ENCODE measurements around the gene CACNG4. TPM values are rescaled to one million over a fixed set of nuclear protein-coding genes. Genes with fewer than 3 reads are reported as not detected.

Gene CACNG4
- total RNA-seq, 1 donor = not detected

DNA sequence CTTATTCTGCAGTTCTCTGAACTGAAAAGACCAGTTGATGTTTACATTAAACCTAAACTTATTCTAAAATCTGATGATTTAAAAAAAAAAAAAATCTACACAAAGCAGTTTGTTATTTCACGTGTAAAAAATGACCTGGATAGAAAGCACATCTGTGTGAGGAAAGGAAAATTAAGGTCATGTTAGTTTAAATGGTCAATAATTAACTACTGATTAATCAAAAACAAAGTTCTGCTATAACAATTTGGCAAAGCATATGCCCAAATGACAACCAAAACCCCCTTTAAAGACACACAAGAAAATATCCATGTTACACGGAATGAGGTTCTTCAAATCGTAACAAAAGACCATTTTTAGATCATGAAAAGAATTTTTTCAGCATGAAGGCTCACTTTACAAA is 110.3 kb downstream of the CACNG4 start:
- Histone ChIP-seq H3K4me2 (ENCODE audit: insufficient read depth, low read length) (no peak overlapping the region), H2AFZ (ENCODE audit: low read length) (no peak overlapping the region), H3K27me3 (ENCODE audit: insufficient read depth, low read length) (no peaks in the 10 kb centered on the region), H3K4me1 (ENCODE audit: insufficient read depth, low read length) (no peaks in the 10 kb centered on the region), H4K20me1 (ENCODE audit: insufficient read depth, low read length) (peaks cover 2% of the 10 kb centered on the region), H3K9me3 (ENCODE audit: low read depth, low read length) (no peaks in the 10 kb centered on the region), H3K27ac (ENCODE audit: low read depth, low read length) (no peak overlapping the region), H3K4me3 (ENCODE audit: insufficient read depth, low read length) (no peak overlapping the region), H3K36me3 (ENCODE audit: insufficient read depth, low read length) (peaks cover 4% of the 10 kb centered on the region), H3K79me2 (ENCODE audit: insufficient read depth, low read length) (no peaks in the 10 kb centered on the region)
- no peak for DNase-seq (ENCODE audit: insufficient read length, low spot score, missing footprints)
- TF ChIP-seq, protein P1, sequence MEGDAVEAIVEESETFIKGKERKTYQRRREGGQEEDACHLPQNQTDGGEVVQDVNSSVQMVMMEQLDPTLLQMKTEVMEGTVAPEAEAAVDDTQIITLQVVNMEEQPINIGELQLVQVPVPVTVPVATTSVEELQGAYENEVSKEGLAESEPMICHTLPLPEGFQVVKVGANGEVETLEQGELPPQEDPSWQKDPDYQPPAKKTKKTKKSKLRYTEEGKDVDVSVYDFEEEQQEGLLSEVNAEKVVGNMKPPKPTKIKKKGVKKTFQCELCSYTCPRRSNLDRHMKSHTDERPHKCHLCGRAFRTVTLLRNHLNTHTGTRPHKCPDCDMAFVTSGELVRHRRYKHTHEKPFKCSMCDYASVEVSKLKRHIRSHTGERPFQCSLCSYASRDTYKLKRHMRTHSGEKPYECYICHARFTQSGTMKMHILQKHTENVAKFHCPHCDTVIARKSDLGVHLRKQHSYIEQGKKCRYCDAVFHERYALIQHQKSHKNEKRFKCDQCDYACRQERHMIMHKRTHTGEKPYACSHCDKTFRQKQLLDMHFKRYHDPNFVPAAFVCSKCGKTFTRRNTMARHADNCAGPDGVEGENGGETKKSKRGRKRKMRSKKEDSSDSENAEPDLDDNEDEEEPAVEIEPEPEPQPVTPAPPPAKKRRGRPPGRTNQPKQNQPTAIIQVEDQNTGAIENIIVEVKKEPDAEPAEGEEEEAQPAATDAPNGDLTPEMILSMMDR (IDR thresholded peaks at IDR 0.05; ENCODE audit: extremely low read depth, low read depth, low read length) = no peak

DNA sequence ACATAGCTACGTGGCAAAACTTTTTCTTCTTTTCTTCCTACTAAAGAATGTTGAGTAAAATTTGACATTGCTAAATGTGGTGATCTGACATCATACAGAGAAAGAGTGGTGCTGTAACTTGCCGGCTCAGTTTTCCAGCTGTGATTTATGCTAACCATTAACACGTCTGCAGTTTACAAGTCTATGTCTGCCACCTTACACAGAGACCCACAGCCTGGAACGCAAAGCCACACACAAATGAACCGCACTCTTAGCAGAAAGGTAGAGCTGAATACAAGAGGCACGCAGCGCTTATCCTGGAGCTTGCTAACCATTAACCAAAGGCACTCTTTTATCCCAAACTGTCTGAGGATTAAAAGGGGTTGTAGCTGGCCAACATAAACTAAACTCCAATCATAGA is 111.8 kb downstream of the CACNG4 start:
- H4K20me1 ChIP-seq (ENCODE audit: insufficient read depth, low read length) = peaks cover 6% of the 10 kb centered on the region
- no peaks in the 10 kb centered on the region for H3K9me3 ChIP-seq (ENCODE audit: low read depth, low read length)
- no peak overlapping the region for H3K27ac ChIP-seq (ENCODE audit: low read depth, low read length)
- DNase-seq (ENCODE audit: insufficient read length, low spot score, missing footprints) = no peak
- no peaks in the 10 kb centered on the region for H3K4me1 ChIP-seq (ENCODE audit: insufficient read depth, low read length)
- H3K4me2 ChIP-seq (ENCODE audit: insufficient read depth, low read length) = no peak overlapping the region
- H3K36me3 ChIP-seq (ENCODE audit: insufficient read depth, low read length) = peaks cover 4% of the 10 kb centered on the region
- H3K4me3 ChIP-seq (ENCODE audit: insufficient read depth, low read length) = no peak overlapping the region
- TF ChIP-seq, protein P1 (IDR thresholded peaks at IDR 0.05; ENCODE audit: extremely low read depth, low read depth, low read length) = no peak
- H3K79me2 ChIP-seq (ENCODE audit: insufficient read depth, low read length) = no peaks in the 10 kb centered on the region
- no peak overlapping the region for H2AFZ ChIP-seq (ENCODE audit: low read length)
- H3K27me3 ChIP-seq (ENCODE audit: insufficient read depth, low read length) = no peaks in the 10 kb centered on the region

DNA sequence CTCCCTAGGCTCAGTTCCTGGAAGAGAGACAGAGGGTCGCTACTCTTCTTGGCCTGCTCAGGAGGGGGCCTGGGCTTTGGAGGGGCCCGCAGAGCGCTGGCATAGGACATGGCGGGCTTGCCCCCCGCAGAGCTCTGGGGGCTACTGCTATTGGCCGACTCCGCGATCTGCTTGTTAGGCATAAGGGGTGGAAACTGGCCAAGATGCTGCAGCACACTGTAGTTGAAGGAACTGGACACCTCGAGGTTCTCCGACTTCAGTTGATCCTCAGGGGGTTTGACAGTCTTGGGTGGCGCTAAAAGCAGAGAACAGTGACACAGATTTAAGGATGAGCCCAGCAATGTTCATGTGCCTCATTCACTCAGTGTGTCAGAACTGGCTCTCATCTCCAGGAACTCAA is 113.8 kb downstream of the CACNG4 start:
- Histone ChIP-seq H3K27me3 (ENCODE audit: insufficient read depth, low read length) (no peaks in the 10 kb centered on the region), H3K79me2 (ENCODE audit: insufficient read depth, low read length) (no peaks in the 10 kb centered on the region), H2AFZ (ENCODE audit: low read length) (no peak overlapping the region), H3K4me2 (ENCODE audit: insufficient read depth, low read length) (no peak overlapping the region), H3K4me1 (ENCODE audit: insufficient read depth, low read length) (no peaks in the 10 kb centered on the region), H3K9me3 (ENCODE audit: low read depth, low read length) (no peaks in the 10 kb centered on the region), H4K20me1 (ENCODE audit: insufficient read depth, low read length) (peaks cover 10% of the 10 kb centered on the region), H3K27ac (ENCODE audit: low read depth, low read length) (no peak overlapping the region), H3K4me3 (ENCODE audit: insufficient read depth, low read length) (no peak overlapping the region), H3K36me3 (ENCODE audit: insufficient read depth, low read length) (peaks cover 4% of the 10 kb centered on the region)
- TF ChIP-seq, protein P1 (IDR thresholded peaks at IDR 0.05; ENCODE audit: extremely low read depth, low read depth, low read length) = no peak
- DNase-seq (ENCODE audit: insufficient read length, low spot score, missing footprints) = no peak

DNA sequence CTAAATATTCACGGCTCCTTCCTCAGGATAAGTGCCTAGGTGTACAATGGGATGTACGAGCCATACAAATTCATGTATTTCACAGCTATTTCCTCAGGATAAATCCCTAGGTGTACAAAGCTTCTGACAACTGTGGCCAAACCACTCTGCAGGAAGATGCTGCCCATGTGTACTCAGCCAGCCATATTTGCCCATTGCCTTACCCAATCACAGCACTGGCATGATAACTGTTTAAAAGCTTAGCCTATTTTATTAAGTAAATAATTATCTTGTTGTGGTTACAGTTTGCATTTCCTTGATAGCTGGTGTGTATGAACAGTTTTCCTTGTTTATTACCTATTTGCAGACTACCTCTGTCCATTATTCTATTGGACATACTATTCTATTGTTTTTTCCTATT is 115.0 kb downstream of the CACNG4 start:
- no peaks in the 10 kb centered on the region for H3K9me3 ChIP-seq (ENCODE audit: low read depth, low read length)
- H2AFZ ChIP-seq (ENCODE audit: low read length) = no peak overlapping the region
- H3K27ac ChIP-seq (ENCODE audit: low read depth, low read length) = no peak overlapping the region
- H3K79me2 ChIP-seq (ENCODE audit: insufficient read depth, low read length) = no peaks in the 10 kb centered on the region
- no peaks in the 10 kb centered on the region for H3K27me3 ChIP-seq (ENCODE audit: insufficient read depth, low read length)
- TF ChIP-seq, protein P1 (IDR thresholded peaks at IDR 0.05; ENCODE audit: extremely low read depth, low read depth, low read length) = no peak
- no peaks in the 10 kb centered on the region for H3K4me1 ChIP-seq (ENCODE audit: insufficient read depth, low read length)
- no peak overlapping the region for H3K4me2 ChIP-seq (ENCODE audit: insufficient read depth, low read length)
- H4K20me1 ChIP-seq (ENCODE audit: insufficient read depth, low read length) = peaks cover 10% of the 10 kb centered on the region
- no peak for DNase-seq (ENCODE audit: insufficient read length, low spot score, missing footprints)
- no peak overlapping the region for H3K4me3 ChIP-seq (ENCODE audit: insufficient read depth, low read length)
- H3K36me3 ChIP-seq (ENCODE audit: insufficient read depth, low read length) = peaks cover 4% of the 10 kb centered on the region
